PC-3 (cell line): Measurements from ENCODE around the gene NPB.

Source experiments
- EZH2phosphoT487 ChIP-seq: fragments of 300-600 bp; sonication (generic); IDR thresholded peaks from 2 replicates; pipeline ENCODE4 v1.6.1; 2018; ENCODE audit warnings: mild to moderate bottlenecking, antibody characterized with exemption, low read length, borderline replicate concordance
- TF ChIP-seq, protein P1 (sequence below): fragments of 300-600 bp; sonication (generic); conservative IDR thresholded peaks from 2 replicates; pipeline ENCODE4 v1.5.1; 2017; ENCODE audit warnings: antibody characterized with exemption, low read depth, mild to moderate bottlenecking, low read length

DNA sequence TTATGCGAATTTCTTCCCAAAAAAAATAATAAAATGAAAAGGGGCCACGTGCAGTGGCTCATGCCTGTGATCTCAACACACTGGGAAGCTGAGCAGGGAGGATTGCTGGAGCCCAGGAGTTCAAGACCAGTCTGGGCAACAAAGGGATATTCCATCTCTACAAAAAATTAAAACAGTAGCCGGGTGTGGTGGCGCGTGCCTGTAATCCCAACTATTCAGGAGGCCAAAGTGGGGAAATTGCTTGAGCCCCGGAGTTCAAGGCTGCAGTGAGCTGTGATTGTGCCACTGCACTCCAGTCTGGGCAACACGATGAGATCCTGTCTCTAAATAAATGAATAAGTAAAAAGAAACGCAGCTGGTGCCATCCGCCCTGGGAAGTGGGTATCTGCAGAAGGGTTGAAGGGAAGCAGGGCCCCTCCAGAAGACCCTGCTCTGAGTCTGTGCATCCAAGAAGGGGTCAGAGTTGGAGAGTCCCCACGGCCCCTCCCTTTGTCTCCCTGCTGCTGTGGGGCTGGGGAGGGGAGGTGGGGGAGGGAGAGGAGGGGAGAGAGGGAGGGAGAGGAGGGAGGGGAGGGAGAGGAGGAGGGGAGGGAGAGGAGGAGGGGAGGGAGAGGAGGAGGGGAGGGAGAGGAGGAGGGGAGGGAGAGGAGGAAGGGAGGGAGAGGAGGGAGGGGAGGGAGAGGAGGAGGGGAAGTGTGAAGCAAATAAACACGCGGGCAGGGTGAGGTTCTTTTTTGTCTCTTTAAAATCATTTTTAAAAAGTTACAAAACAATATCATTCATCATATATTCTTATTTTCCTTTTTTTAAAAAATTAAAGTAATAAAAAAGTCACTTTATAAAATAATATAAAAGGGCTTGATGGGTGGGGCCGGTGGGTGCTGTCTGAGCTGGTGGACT lies 50.0 kb downstream of the NPB start:
- TF ChIP-seq, protein P1, sequence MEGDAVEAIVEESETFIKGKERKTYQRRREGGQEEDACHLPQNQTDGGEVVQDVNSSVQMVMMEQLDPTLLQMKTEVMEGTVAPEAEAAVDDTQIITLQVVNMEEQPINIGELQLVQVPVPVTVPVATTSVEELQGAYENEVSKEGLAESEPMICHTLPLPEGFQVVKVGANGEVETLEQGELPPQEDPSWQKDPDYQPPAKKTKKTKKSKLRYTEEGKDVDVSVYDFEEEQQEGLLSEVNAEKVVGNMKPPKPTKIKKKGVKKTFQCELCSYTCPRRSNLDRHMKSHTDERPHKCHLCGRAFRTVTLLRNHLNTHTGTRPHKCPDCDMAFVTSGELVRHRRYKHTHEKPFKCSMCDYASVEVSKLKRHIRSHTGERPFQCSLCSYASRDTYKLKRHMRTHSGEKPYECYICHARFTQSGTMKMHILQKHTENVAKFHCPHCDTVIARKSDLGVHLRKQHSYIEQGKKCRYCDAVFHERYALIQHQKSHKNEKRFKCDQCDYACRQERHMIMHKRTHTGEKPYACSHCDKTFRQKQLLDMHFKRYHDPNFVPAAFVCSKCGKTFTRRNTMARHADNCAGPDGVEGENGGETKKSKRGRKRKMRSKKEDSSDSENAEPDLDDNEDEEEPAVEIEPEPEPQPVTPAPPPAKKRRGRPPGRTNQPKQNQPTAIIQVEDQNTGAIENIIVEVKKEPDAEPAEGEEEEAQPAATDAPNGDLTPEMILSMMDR, result no peak
- TF ChIP-seq EZH2phosphoT487, result no peak
